ENCODE results near the gene LRRC47.
"Not testable (repeated sequence)": the region's sequence is repeated elsewhere in the genome, so short reads cannot be mapped to it uniquely, and the experiment has no call there.

DNA sequence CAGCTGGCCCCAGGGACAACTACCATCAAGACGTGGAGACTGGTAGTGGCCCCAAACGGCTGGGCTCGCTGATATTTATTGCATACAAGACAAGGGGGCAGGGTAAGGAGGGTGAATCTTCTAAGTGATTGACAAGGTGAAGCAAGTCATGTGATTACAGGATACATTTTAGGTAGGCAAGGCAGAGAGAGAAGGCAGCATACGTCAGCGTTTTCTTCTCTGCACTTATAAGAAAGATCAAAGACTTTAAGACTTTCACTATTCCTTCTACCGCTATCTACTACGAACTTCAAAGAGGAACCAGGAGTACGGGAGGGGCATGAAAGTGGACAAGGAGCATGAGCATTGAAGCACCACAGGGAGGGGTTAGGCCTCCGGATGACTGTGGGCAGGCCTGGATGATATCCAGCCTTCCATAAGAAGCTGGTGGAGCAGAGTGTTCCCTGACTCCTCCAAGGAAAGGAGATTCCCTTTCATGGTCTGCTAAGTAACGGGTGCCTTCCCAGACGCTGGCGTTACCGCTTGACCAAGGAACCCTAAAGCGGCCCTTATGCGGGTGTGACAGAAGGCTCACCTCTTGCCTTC lies 47.9 kb downstream of the LRRC47 start:
- TF ChIP-seq, protein P1, sequence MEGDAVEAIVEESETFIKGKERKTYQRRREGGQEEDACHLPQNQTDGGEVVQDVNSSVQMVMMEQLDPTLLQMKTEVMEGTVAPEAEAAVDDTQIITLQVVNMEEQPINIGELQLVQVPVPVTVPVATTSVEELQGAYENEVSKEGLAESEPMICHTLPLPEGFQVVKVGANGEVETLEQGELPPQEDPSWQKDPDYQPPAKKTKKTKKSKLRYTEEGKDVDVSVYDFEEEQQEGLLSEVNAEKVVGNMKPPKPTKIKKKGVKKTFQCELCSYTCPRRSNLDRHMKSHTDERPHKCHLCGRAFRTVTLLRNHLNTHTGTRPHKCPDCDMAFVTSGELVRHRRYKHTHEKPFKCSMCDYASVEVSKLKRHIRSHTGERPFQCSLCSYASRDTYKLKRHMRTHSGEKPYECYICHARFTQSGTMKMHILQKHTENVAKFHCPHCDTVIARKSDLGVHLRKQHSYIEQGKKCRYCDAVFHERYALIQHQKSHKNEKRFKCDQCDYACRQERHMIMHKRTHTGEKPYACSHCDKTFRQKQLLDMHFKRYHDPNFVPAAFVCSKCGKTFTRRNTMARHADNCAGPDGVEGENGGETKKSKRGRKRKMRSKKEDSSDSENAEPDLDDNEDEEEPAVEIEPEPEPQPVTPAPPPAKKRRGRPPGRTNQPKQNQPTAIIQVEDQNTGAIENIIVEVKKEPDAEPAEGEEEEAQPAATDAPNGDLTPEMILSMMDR (IDR thresholded peaks at IDR 0.05; ENCODE audit: low read depth, low read length): not testable (repeated sequence)
- TF ChIP-seq POLR2A (IDR thresholded peaks at IDR 0.05; ENCODE audit: extremely low read depth, insufficient read length): not testable (repeated sequence)

All from NB4 (cell line).